GM18861 (cell line): ENCODE measurements around the gene RBPJL.

Experiments
- ATAC-seq: cut with Tn5 transposase; IDR thresholded peaks from one replicate; pipeline ENCODE4 v1.9.1; 2021; ENCODE audit not compliant: unreplicated experiment

Gene RBPJL

GRCh38 chr20:45316150-45317080 is 9.8 kb downstream of the RBPJL start:
- ATAC-seq, result no peak

- ATAC-seq, result no peak
These were observed 11.2 kb downstream of the RBPJL start for GRCh38 chr20:45317826-45318225.

- ATAC-seq, result no peak
These were observed 11.8 kb downstream of the RBPJL start for GRCh38 chr20:45318386-45318939.

GRCh38 chr20:45318948-45319347 is 12.3 kb downstream of the RBPJL start:
- ATAC-seq, result no peak

GRCh38 chr20:45320948-45321595 is 14.4 kb downstream of the RBPJL start:
- ATAC-seq, result no peak

GRCh38 chr20:45322952-45323383 is 16.3 kb downstream of the RBPJL start:
- no peak for ATAC-seq

GRCh38 chr20:45323731-45324130 is 17.1 kb downstream of the RBPJL start:
- ATAC-seq, result no peak

GRCh38 chr20:45325371-45325770 is 18.7 kb downstream of the RBPJL start:
- ATAC-seq, result no peak

- no peak for ATAC-seq
These were observed 21.8 kb downstream of the RBPJL start for GRCh38 chr20:45328451-45328850.

GRCh38 chr20:45329497-45330319 is 23.1 kb downstream of the RBPJL start:
- no peak for ATAC-seq

- ATAC-seq, result no peak
These were observed 23.8 kb downstream of the RBPJL start for GRCh38 chr20:45330476-45330875.

GRCh38 chr20:45336530-45337366 is 30.1 kb downstream of the RBPJL start:
- no peak for ATAC-seq

- no peak for ATAC-seq
These were observed 30.9 kb downstream of the RBPJL start for GRCh38 chr20:45337367-45338120.

- no peak for ATAC-seq
These were observed 31.7 kb downstream of the RBPJL start for GRCh38 chr20:45338121-45339030.

- no peak for ATAC-seq
These were observed 32.4 kb downstream of the RBPJL start for GRCh38 chr20:45339084-45339483.

- ATAC-seq, result no peak
These were observed 33.2 kb downstream of the RBPJL start for GRCh38 chr20:45339799-45340198.

- ATAC-seq, result no peak
These were observed 33.7 kb downstream of the RBPJL start for GRCh38 chr20:45340236-45340847.

GRCh38 chr20:45340951-45341350 is 34.3 kb downstream of the RBPJL start:
- no peak for ATAC-seq
